NCI-H2196 treated with DMSO at 0.1 percent for 48 hours (cell line): ENCODE results near the gene PLCD1.
"Not testable (repeated sequence)": the region's sequence is repeated elsewhere in the genome, so short reads cannot be mapped to it uniquely, and the experiment has no call there.

Source experiments
- DNase-seq: peaks from one replicate; lab custom pipeline; 2025; ENCODE audit not compliant: unreplicated experiment; lab: John Stamatoyannopoulos, UW

Gene PLCD1

GRCh38 chr3:38029400-38030125 lies at the start of gene PLCD1:
TSS of gene PLCD1 (minus strand) at chr3:38029642. CDS start at chr3:38029539, 103 bp downstream.
- no peak for DNase-seq

GRCh38 chr3:38077073-38077472 lies 47.6 kb upstream of the PLCD1 start:
- not testable (repeated sequence) for DNase-seq

GRCh38 chr3:38070013-38070412 lies 40.6 kb upstream of the PLCD1 start:
- no peak for DNase-seq

GRCh38 chr3:38067508-38068233 lies 38.2 kb upstream of the PLCD1 start:
- DNase-seq = no peak

- DNase-seq = not testable (repeated sequence)
These were observed 35.0 kb upstream of the PLCD1 start for GRCh38 chr3:38064453-38064852.

- no peak for DNase-seq
These were observed 33.4 kb upstream of the PLCD1 start for GRCh38 chr3:38062809-38063208.

- no peak for DNase-seq
These were observed 30.1 kb upstream of the PLCD1 start for GRCh38 chr3:38059591-38059990.

GRCh38 chr3:38059148-38059547 lies 29.7 kb upstream of the PLCD1 start:
- DNase-seq = no peak

GRCh38 chr3:38054499-38055001 lies 25.1 kb upstream of the PLCD1 start:
- no peak for DNase-seq

- DNase-seq = not testable (repeated sequence)
These were observed 24.5 kb upstream of the PLCD1 start for GRCh38 chr3:38053813-38054498.

- DNase-seq = not testable (repeated sequence)
These were observed 23.8 kb upstream of the PLCD1 start for GRCh38 chr3:38053286-38053685.

- DNase-seq = no peak
These were observed 21.7 kb upstream of the PLCD1 start for GRCh38 chr3:38051131-38051530.

GRCh38 chr3:38049358-38050126 lies 20.1 kb upstream of the PLCD1 start:
- no peak for DNase-seq

GRCh38 chr3:38047896-38048295 lies 18.5 kb upstream of the PLCD1 start:
- DNase-seq = no peak

- no peak for DNase-seq
These were observed 17.4 kb upstream of the PLCD1 start for GRCh38 chr3:38046821-38047220.

- no peak for DNase-seq
These were observed 16.6 kb upstream of the PLCD1 start for GRCh38 chr3:38046027-38046426.

GRCh38 chr3:38043486-38043885 lies 14.0 kb upstream of the PLCD1 start:
- no peak for DNase-seq

- no peak for DNase-seq
These were observed 11.0 kb upstream of the PLCD1 start for GRCh38 chr3:38040401-38040800.

- no peak for DNase-seq
These were observed 10.4 kb upstream of the PLCD1 start for GRCh38 chr3:38039899-38040261.

- no peak for DNase-seq
These were observed 9.9 kb upstream of the PLCD1 start, which contains the start of gene DLEC1 for GRCh38 chr3:38039101-38039898. TSS of gene DLEC1 (plus strand) at chr3:38039208. CDS start at chr3:38039226, 18 bp downstream.
